Activated naive CD4-positive, alpha-beta T cell treated with anti-CD3 and anti-CD28 coated beads, Interleukin-2, amount 10 ng/mL, durations not matched to agents 7 days and 5 days (primary cell): ENCODE results near the gene RHEB.
A peak's percentile ranks its signal among the peaks of the same experiment; 100 is the strongest.

Experiments used
- CTCF ChIA-PET: fragments of 350-600 bp; sonication (Branson Sonifier 250); formaldehyde crosslinking; loops from one replicate; lab custom pipeline; 2021; ENCODE audit warnings: antibody characterized with exemption; lab: Charles Lee
- DNase-seq: peaks from one replicate; pipeline ENCODE4 v3.0.0-alpha.2; 2020
- H3K27ac Mint-ChIP-seq: one replicate; pipeline ENCODE4 v1.8.0; 2021; ENCODE audit warnings: mild to moderate bottlenecking, moderate library complexity, mixed read lengths
- H3K27me3 Mint-ChIP-seq: one replicate; pipeline ENCODE4 v1.8.0; 2021; ENCODE audit warnings: mild to moderate bottlenecking, mixed read lengths
- H3K36me3 Mint-ChIP-seq: one replicate; pipeline ENCODE4 v1.8.0; 2021; ENCODE audit warnings: mixed read lengths
- H3K4me1 Mint-ChIP-seq: one replicate; pipeline ENCODE4 v1.8.0; 2021; ENCODE audit warnings: mixed read lengths
- H3K4me3 Mint-ChIP-seq: one replicate; pipeline ENCODE4 v1.8.0; 2021; ENCODE audit warnings: mild to moderate bottlenecking, moderate library complexity, mixed read lengths
- H3K9me3 Mint-ChIP-seq: one replicate; pipeline ENCODE4 v1.8.0; 2021; ENCODE audit warnings: mixed read lengths

Gene RHEB

GRCh38 chr7:151484971-151485707 is 34.6 kb downstream of the RHEB start:
- Mint-ChIP-seq H3K36me3 (peaks cover 63% of the 10 kb centered on the region), H3K4me3 (no peak overlapping the region), H3K9me3 (no peaks in the 10 kb centered on the region), H3K27me3 (no peaks in the 10 kb centered on the region), H3K27ac (no peak overlapping the region), H3K4me1 (peaks cover 12% of the 10 kb centered on the region)
- CTCF ChIA-PET = interaction anchor here (1.3 kb wide), 1 partner anchor 37 kb away, joined by 3 read pairs; no protein-coding TSS in a partner anchor
- DNase-seq = no peak

DNA sequence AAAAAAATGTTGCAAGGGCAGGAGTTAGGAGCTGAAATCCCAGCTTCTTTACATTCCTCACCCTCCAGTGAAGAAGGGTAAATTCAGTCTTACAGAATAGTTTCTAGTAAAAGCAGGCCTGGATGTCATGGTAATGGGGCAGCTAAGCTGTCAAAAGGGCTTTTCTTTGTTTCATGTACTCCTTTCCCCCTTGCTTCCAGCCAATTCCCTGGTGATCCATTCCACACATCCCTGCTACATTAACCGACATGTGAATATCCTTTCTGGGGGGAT is 36.0 kb downstream of the RHEB start:
- CTCF ChIA-PET = no interaction called here
- H3K4me1 Mint-ChIP-seq = peaks cover 14% of the 10 kb centered on the region
- peaks cover 61% of the 10 kb centered on the region for H3K36me3 Mint-ChIP-seq
- H3K4me3 Mint-ChIP-seq = no peak overlapping the region
- H3K27me3 Mint-ChIP-seq = no peaks in the 10 kb centered on the region
- no peaks in the 10 kb centered on the region for H3K9me3 Mint-ChIP-seq
- no peak overlapping the region for H3K27ac Mint-ChIP-seq
- no peak for DNase-seq

GRCh38 chr7:151482883-151483710 is 36.6 kb downstream of the RHEB start:
- no peaks in the 10 kb centered on the region for H3K9me3 Mint-ChIP-seq
- CTCF ChIA-PET = no interaction called here

DNA sequence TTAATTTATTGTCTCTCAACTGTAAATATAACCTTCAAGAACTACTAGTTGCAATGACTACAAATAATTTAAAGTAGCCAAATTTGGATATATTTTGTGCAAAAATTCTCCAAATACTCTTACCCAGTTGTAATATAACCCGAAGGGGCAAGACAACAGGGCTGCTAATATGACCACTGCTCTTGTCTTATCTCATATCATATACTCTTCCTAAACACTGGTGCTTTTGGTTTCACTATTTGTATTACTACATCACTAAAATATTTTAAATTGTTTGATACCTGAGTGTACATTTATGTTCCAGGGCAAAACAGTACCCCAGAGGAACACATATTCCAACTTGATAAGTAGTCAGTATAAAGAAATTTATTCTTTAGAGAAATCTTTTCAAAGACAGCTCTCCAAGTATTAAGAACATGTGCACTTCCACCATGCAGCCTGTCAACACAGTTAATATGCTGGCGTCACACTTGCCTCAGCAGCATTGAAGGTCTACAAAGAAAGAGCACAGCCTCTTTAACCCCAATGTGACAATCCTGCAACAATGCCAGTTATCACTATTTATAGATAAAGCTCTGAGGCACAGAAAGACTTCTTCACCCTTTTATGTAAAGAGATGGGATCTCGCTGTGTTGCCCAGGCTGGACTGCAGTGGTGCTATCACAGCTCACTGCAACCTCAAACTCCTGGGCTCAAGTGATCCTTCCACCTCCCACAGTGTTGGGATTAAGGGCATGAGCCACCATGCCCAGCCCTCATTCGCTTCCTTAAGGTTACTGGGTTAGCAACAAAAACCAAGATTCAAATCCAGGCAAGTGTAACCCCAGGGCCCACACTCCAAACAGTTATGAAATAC is 37.8 kb downstream of the RHEB start:
- Mint-ChIP-seq H3K4me3 (no peak overlapping the region), H3K9me3 (no peaks in the 10 kb centered on the region), H3K36me3 (peaks cover 61% of the 10 kb centered on the region), H3K4me1 (peaks cover 14% of the 10 kb centered on the region), H3K27me3 (no peaks in the 10 kb centered on the region), H3K27ac (no peak overlapping the region)
- CTCF ChIA-PET = interaction anchor here (1.7 kb wide), 1 partner anchor 150 kb away, joined by 5 read pairs; no protein-coding TSS in a partner anchor
- DNase-seq = no peak

More at GRCh38 chr7:151482883-151483710, 36.6 kb downstream of the RHEB start:
- H3K27ac Mint-ChIP-seq = no peak overlapping the region
- no peaks in the 10 kb centered on the region for H3K27me3 Mint-ChIP-seq
- H3K4me1 Mint-ChIP-seq = peaks cover 14% of the 10 kb centered on the region
- DNase-seq = no peak
- no peak overlapping the region for H3K4me3 Mint-ChIP-seq
- peaks cover 61% of the 10 kb centered on the region for H3K36me3 Mint-ChIP-seq

DNA sequence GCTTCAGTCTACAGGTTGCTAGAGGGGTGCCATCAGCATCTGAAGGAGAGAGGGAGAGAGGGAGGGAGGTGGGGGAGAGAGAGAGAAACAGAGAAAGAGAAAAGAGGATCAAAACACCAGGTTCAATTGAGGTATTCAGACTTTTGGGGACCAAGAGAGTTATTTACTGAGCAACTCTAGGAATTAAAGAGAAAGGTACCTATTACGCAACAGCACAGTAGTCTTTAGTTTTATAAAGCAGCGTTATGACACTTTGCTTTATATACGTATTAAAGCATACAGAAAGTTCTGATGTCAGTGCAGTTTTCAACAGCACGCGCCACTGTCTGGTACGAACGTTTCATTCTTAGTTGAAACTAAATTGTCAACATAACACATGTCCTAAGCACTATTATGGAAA is 41.8 kb downstream of the RHEB start:
- H3K27ac Mint-ChIP-seq = no peak overlapping the region
- CTCF ChIA-PET = interaction anchor here (0.7 kb wide), 1 partner anchor 162 kb away, joined by 3 read pairs; no protein-coding TSS in a partner anchor
- H3K36me3 Mint-ChIP-seq = peaks cover 49% of the 10 kb centered on the region
- H3K9me3 Mint-ChIP-seq = no peaks in the 10 kb centered on the region
- H3K4me1 Mint-ChIP-seq = peaks cover 21% of the 10 kb centered on the region
- H3K27me3 Mint-ChIP-seq = no peaks in the 10 kb centered on the region
- no peak for DNase-seq
- no peak overlapping the region for H3K4me3 Mint-ChIP-seq

DNA sequence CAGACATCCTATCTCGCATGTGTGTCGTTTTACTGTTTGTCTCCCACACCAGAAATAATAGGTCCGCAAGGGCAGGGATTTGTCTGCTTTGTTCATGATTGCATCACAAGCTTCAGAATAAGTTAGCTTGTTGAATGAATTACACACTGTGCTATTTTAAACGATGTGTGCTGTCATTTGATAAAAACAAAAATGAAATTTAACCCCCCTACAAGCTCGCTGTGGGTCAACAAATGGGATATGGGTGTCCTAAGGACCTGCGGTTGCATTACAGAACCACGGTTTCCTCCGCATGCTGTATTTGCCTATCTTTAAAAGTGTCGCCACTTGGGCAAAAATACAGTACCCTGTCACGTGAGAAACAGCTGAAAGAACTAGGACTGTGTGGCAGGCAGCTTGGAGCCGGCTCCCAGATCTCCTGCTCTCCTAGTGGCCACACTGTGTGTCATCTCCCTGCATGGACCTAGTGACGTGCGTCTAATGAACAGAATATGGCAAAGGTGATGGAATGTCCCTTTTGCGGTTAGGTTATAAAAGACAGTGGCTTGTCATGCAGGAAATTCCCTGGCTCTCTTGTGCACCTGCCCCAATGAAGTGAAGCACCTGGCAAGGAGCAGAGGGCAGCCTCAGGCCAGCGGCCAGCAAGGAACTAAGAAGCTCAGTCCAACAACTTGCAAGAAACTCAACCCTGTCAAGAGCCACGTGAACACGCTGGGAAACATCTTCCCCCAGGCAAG is 46.9 kb downstream of the RHEB start:
- Mint-ChIP-seq H3K9me3 (no peaks in the 10 kb centered on the region), H3K36me3 (peaks cover 73% of the 10 kb centered on the region), H3K4me1 (peaks cover 46% of the 10 kb centered on the region), H3K27me3 (no peaks in the 10 kb centered on the region), H3K27ac (peak overlapping the region; percentile 64), H3K4me3 (no peak overlapping the region)
- CTCF ChIA-PET = no interaction called here
- no peak for DNase-seq

DNA sequence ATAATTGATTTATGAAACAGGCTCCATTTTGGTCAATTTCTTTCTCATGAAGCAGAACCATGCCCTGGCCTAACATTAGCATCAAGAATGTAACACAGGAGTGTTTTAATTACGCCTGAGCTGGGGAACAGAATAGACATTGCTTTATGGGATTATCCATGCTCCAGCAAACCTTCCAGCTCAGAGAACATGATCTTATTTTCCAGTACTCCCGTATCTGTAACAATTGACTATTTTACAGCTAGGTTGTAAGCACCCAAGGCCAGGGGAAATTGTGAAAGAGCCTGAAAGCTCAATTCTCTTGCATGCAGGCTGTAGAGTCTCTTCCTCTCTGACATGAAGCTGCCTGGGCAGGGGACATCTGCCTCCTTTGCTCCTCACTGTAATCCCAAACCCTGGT is 49.0 kb downstream of the RHEB start:
- no peak overlapping the region for H3K4me3 Mint-ChIP-seq
- H3K36me3 Mint-ChIP-seq = peaks cover 80% of the 10 kb centered on the region
- peaks cover 46% of the 10 kb centered on the region for H3K4me1 Mint-ChIP-seq
- CTCF ChIA-PET = interaction anchor here (1.2 kb wide), 1 partner anchor 23 kb away, joined by 4 read pairs; no protein-coding TSS in a partner anchor
- H3K27ac Mint-ChIP-seq = no peak overlapping the region
- DNase-seq = no peak
- H3K9me3 Mint-ChIP-seq = no peaks in the 10 kb centered on the region
- no peaks in the 10 kb centered on the region for H3K27me3 Mint-ChIP-seq

GRCh38 chr7:151469281-151469680 is 50.4 kb downstream of the RHEB start:
- Mint-ChIP-seq H3K4me1 (peaks cover 46% of the 10 kb centered on the region), H3K9me3 (peaks cover 5% of the 10 kb centered on the region), H3K27me3 (no peaks in the 10 kb centered on the region), H3K36me3 (peaks cover 90% of the 10 kb centered on the region), H3K27ac (no peak overlapping the region), H3K4me3 (no peak overlapping the region)
- CTCF ChIA-PET = no interaction called here
- no peak for DNase-seq

GRCh38 chr7:151468217-151469018 is 51.3 kb downstream of the RHEB start:
- peak overlapping the region; percentile 77 for H3K27ac Mint-ChIP-seq
- no peak for DNase-seq
- CTCF ChIA-PET = no interaction called here
- H3K4me3 Mint-ChIP-seq = no peak overlapping the region
- H3K9me3 Mint-ChIP-seq = peaks cover 11% of the 10 kb centered on the region
- peaks cover 39% of the 10 kb centered on the region for H3K4me1 Mint-ChIP-seq
- no peaks in the 10 kb centered on the region for H3K27me3 Mint-ChIP-seq
- H3K36me3 Mint-ChIP-seq = peaks cover 90% of the 10 kb centered on the region

- peaks cover 74% of the 10 kb centered on the region for H3K36me3 Mint-ChIP-seq
- no peak overlapping the region for H3K4me3 Mint-ChIP-seq
- H3K27me3 Mint-ChIP-seq = peaks cover 16% of the 10 kb centered on the region
- no peak overlapping the region for H3K27ac Mint-ChIP-seq
- no peak for DNase-seq
- CTCF ChIA-PET = no interaction called here
- peaks cover 26% of the 10 kb centered on the region for H3K9me3 Mint-ChIP-seq
- peaks cover 15% of the 10 kb centered on the region for H3K4me1 Mint-ChIP-seq
Observed at GRCh38 chr7:151465169-151465568, 54.5 kb downstream of the RHEB start.

GRCh38 chr7:151462306-151462779 is 57.4 kb downstream of the RHEB start:
- H3K36me3 Mint-ChIP-seq = peaks cover 46% of the 10 kb centered on the region
- DNase-seq = no peak
- H3K4me1 Mint-ChIP-seq = no peaks in the 10 kb centered on the region
- H3K4me3 Mint-ChIP-seq = no peak overlapping the region
- H3K27me3 Mint-ChIP-seq = peaks cover 42% of the 10 kb centered on the region
- peaks cover 26% of the 10 kb centered on the region for H3K9me3 Mint-ChIP-seq
- CTCF ChIA-PET = interaction anchor here (1.0 to 1.3 kb wide), 2 partner anchors 14 to 296 kb away, joined by 3 read pairs; no protein-coding TSS in a partner anchor
- no peak overlapping the region for H3K27ac Mint-ChIP-seq

DNA sequence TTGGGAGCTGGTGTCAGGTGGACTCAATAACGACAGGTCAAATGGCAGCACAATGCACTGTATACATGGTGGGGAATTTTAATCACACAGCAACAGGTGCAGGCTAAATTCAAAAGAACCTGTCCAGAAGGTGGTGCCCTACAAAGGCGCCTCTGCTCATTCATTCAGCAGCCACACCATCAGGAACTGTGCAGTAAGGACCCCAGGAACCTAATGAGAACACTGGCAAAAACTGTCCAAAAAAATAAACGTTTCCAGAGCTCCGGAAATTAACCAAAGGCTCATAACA is 57.8 kb downstream of the RHEB start:
- CTCF ChIA-PET = interaction anchor here (1.0 to 1.3 kb wide), 2 partner anchors 14 to 297 kb away, joined by 3 read pairs; no protein-coding TSS in a partner anchor
- no peak for DNase-seq
- Mint-ChIP-seq H3K4me1 (no peaks in the 10 kb centered on the region), H3K27ac (no peak overlapping the region), H3K9me3 (peaks cover 26% of the 10 kb centered on the region), H3K4me3 (no peak overlapping the region), H3K27me3 (peaks cover 42% of the 10 kb centered on the region), H3K36me3 (peaks cover 41% of the 10 kb centered on the region)
